Measurements from ENCODE around the gene SMYD3.

- no peak for TF ChIP-seq CTCF (IDR thresholded peaks at IDR 0.05; ENCODE audit: borderline replicate concordance, extremely low read depth, low read length, poor library complexity, severe bottlenecking)
- no peak for TF ChIP-seq EZH2 (IDR thresholded peaks at IDR 0.05; ENCODE audit: borderline replicate concordance, low read depth, low read length, severe bottlenecking)
Measured at GRCh38 chr1:245987997-245988392, 519.1 kb downstream of the SMYD3 start.

Data from DND-41 (cell line).